Sigmoid colon (tissue), 4 donors: ENCODE results near the gene TMOD1.

Experiments
- POLR2A ChIP-seq, 2 donors: fragments of 450-650 bp; IDR thresholded peaks; one replicate each; pipeline ENCODE4 v1.6.1; 2016; ENCODE audit warnings: antibody characterized with exemption in 2 of 2, mild to moderate bottlenecking in 2 of 2, moderate library complexity in 2 of 2
- POLR2AphosphoS5 ChIP-seq, 4 donors: sonication (generic); formaldehyde crosslinking; IDR thresholded peaks; one replicate each; pipeline ENCODE4 v1.6.1; 2017; ENCODE audit warnings: antibody characterized with exemption in 4 of 4
- TF ChIP-seq, protein P1 (sequence below), 4 experiments: fragments of 450-650 bp in 3 of 4; fragments of 200-600 bp in 1 of 4; IDR thresholded peaks; one replicate each; pipeline ENCODE4 v1.5.1; 2016 to 2019; ENCODE audit warnings: antibody characterized with exemption in 4 of 4, mild to moderate bottlenecking in 3 of 4, moderate library complexity in 2 of 4

DNA sequence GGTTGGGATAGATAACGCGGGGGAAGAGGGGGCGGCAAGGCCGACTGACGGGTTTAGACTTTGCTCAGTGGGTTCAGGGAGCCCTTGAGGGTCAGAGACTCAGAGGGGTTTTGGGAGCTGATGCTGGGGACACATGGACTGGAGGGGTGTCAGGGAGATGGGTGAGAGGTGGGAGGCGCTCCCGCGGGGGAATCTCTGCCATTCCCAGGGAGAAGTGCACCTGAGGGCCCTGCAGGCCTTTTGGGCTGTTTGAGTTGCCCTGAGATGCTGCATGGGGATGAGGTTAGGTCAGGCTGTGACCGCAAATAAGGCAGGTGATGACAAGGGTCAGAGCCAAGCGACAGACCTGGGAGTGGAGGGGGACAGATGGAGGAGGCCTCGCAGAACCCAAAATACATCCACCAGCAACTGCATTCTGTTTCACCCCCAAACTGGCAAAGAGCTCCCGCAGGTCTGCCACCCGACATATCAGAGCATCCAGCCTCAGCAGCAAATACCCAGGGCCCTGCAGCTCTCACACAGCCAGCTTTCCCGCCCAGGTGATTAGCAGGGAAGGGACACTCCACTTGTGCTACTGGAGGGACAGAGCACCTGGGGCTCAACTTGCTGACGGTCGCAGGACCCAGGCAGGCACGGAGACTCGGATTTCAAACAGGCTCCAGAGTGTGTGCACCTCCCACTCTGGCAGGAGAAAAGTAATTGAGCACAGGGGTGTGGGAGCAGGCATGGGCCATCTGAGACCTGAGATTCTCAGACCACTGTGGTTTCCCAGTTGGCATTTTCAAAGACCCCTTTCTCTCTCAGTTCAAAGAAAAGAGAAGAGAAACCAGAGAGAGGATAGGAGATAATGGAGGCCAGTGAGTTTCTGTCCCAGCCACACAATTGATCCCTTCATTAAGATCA is 26.4 kb downstream of the TMOD1 start:
- TF ChIP-seq POLR2AphosphoS5 (IDR thresholded peaks at IDR 0.05) (no peak), POLR2A (IDR thresholded peaks at IDR 0.05) (no peak)
- TF ChIP-seq, protein P1, sequence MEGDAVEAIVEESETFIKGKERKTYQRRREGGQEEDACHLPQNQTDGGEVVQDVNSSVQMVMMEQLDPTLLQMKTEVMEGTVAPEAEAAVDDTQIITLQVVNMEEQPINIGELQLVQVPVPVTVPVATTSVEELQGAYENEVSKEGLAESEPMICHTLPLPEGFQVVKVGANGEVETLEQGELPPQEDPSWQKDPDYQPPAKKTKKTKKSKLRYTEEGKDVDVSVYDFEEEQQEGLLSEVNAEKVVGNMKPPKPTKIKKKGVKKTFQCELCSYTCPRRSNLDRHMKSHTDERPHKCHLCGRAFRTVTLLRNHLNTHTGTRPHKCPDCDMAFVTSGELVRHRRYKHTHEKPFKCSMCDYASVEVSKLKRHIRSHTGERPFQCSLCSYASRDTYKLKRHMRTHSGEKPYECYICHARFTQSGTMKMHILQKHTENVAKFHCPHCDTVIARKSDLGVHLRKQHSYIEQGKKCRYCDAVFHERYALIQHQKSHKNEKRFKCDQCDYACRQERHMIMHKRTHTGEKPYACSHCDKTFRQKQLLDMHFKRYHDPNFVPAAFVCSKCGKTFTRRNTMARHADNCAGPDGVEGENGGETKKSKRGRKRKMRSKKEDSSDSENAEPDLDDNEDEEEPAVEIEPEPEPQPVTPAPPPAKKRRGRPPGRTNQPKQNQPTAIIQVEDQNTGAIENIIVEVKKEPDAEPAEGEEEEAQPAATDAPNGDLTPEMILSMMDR (IDR thresholded peaks at IDR 0.05): no peak
